IMR-90 (cell line): ENCODE results near the gene TYRO3. TPM values are rescaled to one million over a fixed set of nuclear protein-coding genes. Genes with fewer than 3 reads are reported as not detected.
A peak's percentile ranks its signal among the peaks of the same experiment; 100 is the strongest.

Source experiments
- ATAC-seq: fragments of 200-7000 bp; cut with Tn5 transposase; 2 replicates; pipeline ENCODE4 v1.9.1; 2020; ENCODE audit warnings: low read depth, mild to moderate bottlenecking, moderate library complexity
- BruUV-seq: library from RNA; stranded (reverse); fragments of 400-500 nt; replicated peaks from 2 replicates; lab custom pipeline; 2021; lab: Mats Ljungman, UMichigan
- CTCF ChIA-PET: fragments of 300-600 bp; formaldehyde crosslinking; extraction: SDS; loops from one replicate; lab custom pipeline; 2021; ENCODE audit warnings: antibody characterized with exemption; lab: Yijun Ruan, JAX
- POLR2A ChIA-PET: fragments of 300-600 bp; sonication (Branson Sonifier 250); formaldehyde crosslinking; loops from one replicate; lab custom pipeline; 2022; ENCODE audit warnings: antibody characterized with exemption; ENCODE audit not compliant: unreplicated experiment; lab: Charles Lee
- DNase-seq: peaks from one replicate; pipeline ENCODE4 v3.0.0; 2013
- H2AFZ ChIP-seq: replicated peaks from 2 replicates; pipeline ENCODE3; 2013; ENCODE audit warnings: low read length, mild to moderate bottlenecking; ENCODE audit not compliant: poor library complexity
- H2AK5ac ChIP-seq: 2 replicates; pipeline ENCODE4 v1.6.1; 2013; ENCODE audit warnings: low read depth, low read length, inconsistent platforms
- H2AK9ac ChIP-seq: replicated peaks from 2 replicates; pipeline ENCODE3; 2013; ENCODE audit warnings: mild to moderate bottlenecking, low read depth, low read length, moderate library complexity; ENCODE audit not compliant: poor library complexity
- H2BK120ac ChIP-seq: 2 replicates; pipeline ENCODE4 v1.6.1; 2013; ENCODE audit warnings: low read depth, low read length, inconsistent platforms
- H2BK15ac ChIP-seq: 3 replicates; pipeline ENCODE4 v1.6.1; 2013; ENCODE audit warnings: low read depth, low read length, inconsistent platforms
- H2BK20ac ChIP-seq: 2 replicates; pipeline ENCODE4 v1.6.1; 2013; ENCODE audit warnings: low read depth, mild to moderate bottlenecking, inconsistent platforms, low read length, moderate library complexity
- H2BK5ac ChIP-seq: 2 replicates; pipeline ENCODE4 v1.6.1; 2013; ENCODE audit warnings: mild to moderate bottlenecking, low read depth, low read length, inconsistent platforms; ENCODE audit not compliant: poor library complexity, severe bottlenecking
- H3K14ac ChIP-seq: replicated peaks from 2 replicates; pipeline ENCODE4 v1.6.1; 2013; ENCODE audit warnings: low read depth, low read length, inconsistent platforms
- H3K18ac ChIP-seq: 2 replicates; pipeline ENCODE4 v1.6.1; 2013; ENCODE audit warnings: low read depth, low read length, control low read depth
- H3K23ac ChIP-seq: 2 replicates; pipeline ENCODE4 v1.6.1; 2013; ENCODE audit warnings: low read depth, low read length, inconsistent platforms
- H3K27ac ChIP-seq: 2 replicates; pipeline ENCODE4 v1.5.1; 2013; ENCODE audit warnings: mild to moderate bottlenecking, control low read depth, low read length; ENCODE audit not compliant: insufficient read depth
- H3K27me3 ChIP-seq: 2 replicates; pipeline ENCODE4 v1.6.1; 2013; ENCODE audit warnings: low read length; ENCODE audit not compliant: control insufficient read depth, insufficient read depth
- H3K36me3 ChIP-seq: 2 replicates; pipeline ENCODE4 v1.6.1; 2013; ENCODE audit warnings: low read length, mixed read lengths; ENCODE audit not compliant: control insufficient read depth, insufficient read depth
- H3K4ac ChIP-seq: 2 replicates; pipeline ENCODE4 v1.6.1; 2013; ENCODE audit warnings: low read depth, low read length, inconsistent platforms
- H3K4me1 ChIP-seq: 2 replicates; pipeline ENCODE4 v1.6.1; 2013; ENCODE audit warnings: low read length, mixed read lengths; ENCODE audit not compliant: control insufficient read depth, insufficient read depth
- H3K4me2 ChIP-seq: 2 replicates; pipeline ENCODE4 v1.6.1; 2013; ENCODE audit warnings: low read depth, mild to moderate bottlenecking, control low read depth, low read length, moderate library complexity
- H3K4me3 ChIP-seq: 2 replicates; pipeline ENCODE4 v1.5.1; 2013; ENCODE audit warnings: low read depth, mild to moderate bottlenecking, control low read depth, low read length, moderate library complexity; ENCODE audit not compliant: insufficient read depth
- H3K56ac ChIP-seq: 2 replicates; pipeline ENCODE4 v1.6.1; 2013; ENCODE audit warnings: low read length, inconsistent platforms; ENCODE audit not compliant: insufficient read depth; ENCODE audit errors: extremely low read depth
- H3K79me1 ChIP-seq, 2 experiments: 2 replicates each; pipeline ENCODE4 v1.6.1; 2013; ENCODE audit warnings: low read length in 2 of 2, inconsistent platforms in 1 of 2, low read depth in 1 of 2
- H3K9ac ChIP-seq: 2 replicates; pipeline ENCODE4 v1.6.1; 2013; ENCODE audit warnings: low read depth, low read length, control low read depth
- H3K9me1 ChIP-seq: 2 replicates; pipeline ENCODE4 v1.6.1; 2013; ENCODE audit warnings: low read length, inconsistent platforms; ENCODE audit not compliant: insufficient read depth
- H3K9me3 ChIP-seq: 2 replicates; pipeline ENCODE4 v1.6.1; 2013; ENCODE audit warnings: low read length; ENCODE audit not compliant: control insufficient read depth, insufficient read depth
- H4K20me1 ChIP-seq: 2 replicates; pipeline ENCODE4 v1.6.1; 2013; ENCODE audit warnings: low read length, inconsistent platforms; ENCODE audit not compliant: insufficient read depth
- H4K5ac ChIP-seq: 2 replicates; pipeline ENCODE4 v1.6.1; 2013; ENCODE audit warnings: mild to moderate bottlenecking, low read depth, low read length, control low read depth
- H4K8ac ChIP-seq, 2 experiments: 2 replicates each; pipeline ENCODE4 v1.6.1; 2013; ENCODE audit warnings: low read depth in 2 of 2, low read length in 2 of 2, control low read depth in 1 of 2, inconsistent platforms in 1 of 2
- H4K91ac ChIP-seq: 2 replicates; pipeline ENCODE4 v1.6.1; 2013; ENCODE audit warnings: low read depth, low read length, inconsistent platforms; ENCODE audit not compliant: insufficient read depth
- BHLHE40 ChIP-seq: fragments of 150-350 bp; IDR thresholded peaks from 2 replicates; pipeline ENCODE4 v1.6.1; 2016; ENCODE audit warnings: mild to moderate bottlenecking, low read depth, low read length
- CHD1 ChIP-seq: IDR thresholded peaks from 2 replicates; pipeline ENCODE4 v1.6.1; 2012; ENCODE audit warnings: low read depth, low read length, improper control_type of control experiment
- FOS ChIP-seq: fragments of 150-350 bp; IDR thresholded peaks from 2 replicates; pipeline ENCODE4 v1.6.1; 2016; ENCODE audit warnings: low read depth, low read length
- MAFK ChIP-seq: IDR thresholded peaks from 2 replicates; pipeline ENCODE4 v1.6.1; 2012; ENCODE audit warnings: low read depth, low read length, improper control_type of control experiment
- MAZ ChIP-seq: IDR thresholded peaks from 2 replicates; pipeline ENCODE4 v1.6.1; 2012; ENCODE audit warnings: low read depth, mild to moderate bottlenecking, low read length, improper control_type of control experiment, moderate library complexity, borderline replicate concordance
- MXI1 ChIP-seq: IDR thresholded peaks from 2 replicates; pipeline ENCODE4 v1.6.1; 2012; ENCODE audit warnings: low read depth, mild to moderate bottlenecking, low read length, moderate library complexity, borderline replicate concordance
- POLR2A ChIP-seq: IDR thresholded peaks from 2 replicates; pipeline ENCODE4 v1.6.1; 2012; ENCODE audit warnings: mild to moderate bottlenecking, low read depth, low read length
- RAD21 ChIP-seq: IDR thresholded peaks from 2 replicates; pipeline ENCODE4 v1.6.1; 2012; ENCODE audit warnings: low read length, improper control_type of control experiment
- RCOR1 ChIP-seq: IDR thresholded peaks from 2 replicates; pipeline ENCODE4 v1.6.1; 2012; ENCODE audit warnings: mild to moderate bottlenecking, low read length, improper control_type of control experiment; ENCODE audit not compliant: insufficient replicate concordance
- RFX5 ChIP-seq: IDR thresholded peaks from 2 replicates; pipeline ENCODE4 v1.8.0; 2012; ENCODE audit warnings: low read depth, mild to moderate bottlenecking, low read length, moderate library complexity
- SMC3 ChIP-seq: fragments of 150-350 bp; IDR thresholded peaks from 2 replicates; pipeline ENCODE4 v1.6.1; 2016; ENCODE audit warnings: low read depth, mild to moderate bottlenecking, antibody characterized with exemption, low read length, moderate library complexity
- USF2 ChIP-seq: fragments of 150-350 bp; IDR thresholded peaks from 2 replicates; pipeline ENCODE4 v1.6.1; 2017; ENCODE audit warnings: mild to moderate bottlenecking, antibody characterized with exemption, low read length, low read depth
- WGBS, 2 experiments: methylation state at CpG; one replicate each; pipeline versions ENCODE4 v1.1.5 to v1.1.7; 2013; ENCODE audit warnings: missing lambda C conversion rate in 2 of 2; ENCODE audit not compliant: insufficient read length in 1 of 2; ENCODE audit errors: extremely low coverage in 2 of 2; 5-methylcytosine and 5-hydroxymethylcytosine counted together
- dilution Hi-C: fragments of 300-500 bp; cut with HindIII; formaldehyde crosslinking; loops from one replicate; pipeline ENCODE4 v1.14.3; 2018; ENCODE audit warnings: low sequenced_read_pairs; ENCODE audit not compliant: unreplicated experiment
- in situ Hi-C: fragments of 300-500 bp; cut with MboI; formaldehyde crosslinking; loops from 3 replicates; pipeline ENCODE4 v1.14.3; 2019; ENCODE audit warnings: low sequenced_read_pairs, inconsistent platforms, mixed read lengths
- intact Hi-C: fragments of 100-400 bp; cut with micrococcal nuclease; formaldehyde crosslinking; loops from 2 replicates; pipeline ENCODE4 v1.10.0; 2022
- polyA plus RNA-seq, 3 experiments: library from polyadenylated mRNA; depleted of rRNA; stranded (reverse); fragments of >200 nt; gene quantifications; 2 replicates each; pipeline ENCODE4 v1.2.3, GENCODE V29; 2012; ENCODE audit warnings: low replicate concordance in 1 of 3
- total RNA-seq: library from RNA; depleted of rRNA; stranded (reverse); fragments of >200 nt; gene quantifications from 2 replicates; pipeline ENCODE4 v1.2.3, GENCODE V29; 2012
- TF ChIP-seq, protein P1 (sequence below): fragments of 150-350 bp; IDR thresholded peaks from 2 replicates; pipeline ENCODE4 v1.6.1; 2016; ENCODE audit warnings: low read depth, mild to moderate bottlenecking, low read length, moderate library complexity, borderline replicate concordance
- TF ChIP-seq, protein P2 (sequence below): conservative IDR thresholded peaks from 2 replicates; pipeline ENCODE4 v1.5.1; 2012; ENCODE audit warnings: mild to moderate bottlenecking, low read depth, low read length, improper control_type of control experiment

The TYRO3 gene
- total and polyA plus RNA-seq, 2 of the 4 experiments (the other 2 are of a cell fraction) = 11.5 to 18.4 TPM

- Histone ChIP-seq H3K14ac (peak overlapping the region; percentile 92), H3K56ac (no peak overlapping the region), H3K18ac (peak overlapping the region; percentile 21; the same call in 1 of the 2 replicates), H3K23ac (peak overlapping the region; percentile 94; the same call in 1 of the 2 replicates), H2AK9ac (peak overlapping the region; percentile 77), H3K4me1 (no peaks in the 10 kb centered on the region), H3K79me1 (peaks cover 0 to 9% of the 10 kb centered on the region in 2 experiments; a peak in 1 of 4 replicates), H3K36me3 (no peaks in the 10 kb centered on the region), H2BK5ac (no peak overlapping the region), H3K27ac (no peak overlapping the region; the same call in 1 of the 2 replicates), H3K4me3 (peak overlapping the region; percentile 70), H2AK5ac (no peak overlapping the region), H3K9me3 (peaks cover 7% of the 10 kb centered on the region), H3K9ac (peak overlapping the region; percentile 34; the same call in 1 of the 2 replicates), H3K27me3 (no peaks in the 10 kb centered on the region), H2BK20ac (peak overlapping the region; percentile 58), H3K9me1 (0 out of 2 replicates have a peak, but pooled peaks cover 2% of the 10 kb centered on the region), H4K91ac (peak overlapping the region; percentile 78), H3K4me2 (peak overlapping the region; percentile 78), H2BK120ac (peak overlapping the region; percentile 79), H4K20me1 (no peaks in the 10 kb centered on the region), H3K4ac (peak overlapping the region; percentile 82), H4K8ac (peak overlapping the region; percentile 74 to 94; a peak in 3 of 4 replicates), H4K5ac (peak overlapping the region; percentile 86), H2AFZ (peak overlapping the region; percentile 98), H2BK15ac (peak overlapping the region; percentile 61; the same call in 1 of the 3 replicates)
- WGBS, 2 experiments = 27% methylated on average over 3 of the region's 18 CpGs; no CpG with 5 or more reads in 1 of the 2 experiments
- in situ Hi-C loops (no loop called here), intact Hi-C loops (loop anchor here (5.0 kb wide), 1 partner anchor 42 kb away; the partner anchor contains the start of gene MGA), dilution Hi-C loops (no loop called here)
- no peak; the same call in 1 of the 2 replicates for ATAC-seq
- CTCF ChIA-PET = no interaction called here
- BruUV-seq = no TSS peak
- DNase-seq = no peak
- POLR2A ChIA-PET = no interaction called here
- TF ChIP-seq USF2 (no peak), SMC3 (no peak), MAFK (no peak), MXI1 (no peak), CHD1 (no peak), RFX5 (no peak), FOS (no peak), RCOR1 (no peak), MAZ (no peak), BHLHE40 (no peak), POLR2A (no peak), RAD21 (no peak)
- TF ChIP-seq, protein P1, sequence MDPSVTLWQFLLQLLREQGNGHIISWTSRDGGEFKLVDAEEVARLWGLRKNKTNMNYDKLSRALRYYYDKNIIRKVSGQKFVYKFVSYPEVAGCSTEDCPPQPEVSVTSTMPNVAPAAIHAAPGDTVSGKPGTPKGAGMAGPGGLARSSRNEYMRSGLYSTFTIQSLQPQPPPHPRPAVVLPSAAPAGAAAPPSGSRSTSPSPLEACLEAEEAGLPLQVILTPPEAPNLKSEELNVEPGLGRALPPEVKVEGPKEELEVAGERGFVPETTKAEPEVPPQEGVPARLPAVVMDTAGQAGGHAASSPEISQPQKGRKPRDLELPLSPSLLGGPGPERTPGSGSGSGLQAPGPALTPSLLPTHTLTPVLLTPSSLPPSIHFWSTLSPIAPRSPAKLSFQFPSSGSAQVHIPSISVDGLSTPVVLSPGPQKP = no peak
- TF ChIP-seq, protein P2, sequence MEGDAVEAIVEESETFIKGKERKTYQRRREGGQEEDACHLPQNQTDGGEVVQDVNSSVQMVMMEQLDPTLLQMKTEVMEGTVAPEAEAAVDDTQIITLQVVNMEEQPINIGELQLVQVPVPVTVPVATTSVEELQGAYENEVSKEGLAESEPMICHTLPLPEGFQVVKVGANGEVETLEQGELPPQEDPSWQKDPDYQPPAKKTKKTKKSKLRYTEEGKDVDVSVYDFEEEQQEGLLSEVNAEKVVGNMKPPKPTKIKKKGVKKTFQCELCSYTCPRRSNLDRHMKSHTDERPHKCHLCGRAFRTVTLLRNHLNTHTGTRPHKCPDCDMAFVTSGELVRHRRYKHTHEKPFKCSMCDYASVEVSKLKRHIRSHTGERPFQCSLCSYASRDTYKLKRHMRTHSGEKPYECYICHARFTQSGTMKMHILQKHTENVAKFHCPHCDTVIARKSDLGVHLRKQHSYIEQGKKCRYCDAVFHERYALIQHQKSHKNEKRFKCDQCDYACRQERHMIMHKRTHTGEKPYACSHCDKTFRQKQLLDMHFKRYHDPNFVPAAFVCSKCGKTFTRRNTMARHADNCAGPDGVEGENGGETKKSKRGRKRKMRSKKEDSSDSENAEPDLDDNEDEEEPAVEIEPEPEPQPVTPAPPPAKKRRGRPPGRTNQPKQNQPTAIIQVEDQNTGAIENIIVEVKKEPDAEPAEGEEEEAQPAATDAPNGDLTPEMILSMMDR = no peak
These were observed 61.7 kb downstream of the TYRO3 start for GRCh38 chr15:41620536-41621199.
